Left lobe of liver (tissue), 2 donors: ENCODE results near the gene LCK. TPM values are rescaled to one million over a fixed set of nuclear protein-coding genes. Genes with fewer than 3 reads are reported as not detected.

ENCODE experiments used
- ATAC-seq: fragments of 200-7000 bp; cut with Tn5 transposase; one replicate; pipeline ENCODE4 v1.9.1; 2020; ENCODE audit warnings: mild to moderate bottlenecking, moderate library complexity
- DNase-seq: peaks from one replicate; pipeline ENCODE4 v3.0.0-alpha.2; 2020; ENCODE audit warnings: low spot score
- total RNA-seq: library from RNA; stranded (reverse); gene quantifications from one replicate; pipeline ENCODE4 v1.2.1, GENCODE V29; 2021
- donor health status: DM: no; HTN: no; CAD: no; lungs with moderate emphysema.
- donor health status: DM: no; HTN: yes; CAD: no.

Gene LCK
- 1.2 TPM for total RNA-seq

DNA sequence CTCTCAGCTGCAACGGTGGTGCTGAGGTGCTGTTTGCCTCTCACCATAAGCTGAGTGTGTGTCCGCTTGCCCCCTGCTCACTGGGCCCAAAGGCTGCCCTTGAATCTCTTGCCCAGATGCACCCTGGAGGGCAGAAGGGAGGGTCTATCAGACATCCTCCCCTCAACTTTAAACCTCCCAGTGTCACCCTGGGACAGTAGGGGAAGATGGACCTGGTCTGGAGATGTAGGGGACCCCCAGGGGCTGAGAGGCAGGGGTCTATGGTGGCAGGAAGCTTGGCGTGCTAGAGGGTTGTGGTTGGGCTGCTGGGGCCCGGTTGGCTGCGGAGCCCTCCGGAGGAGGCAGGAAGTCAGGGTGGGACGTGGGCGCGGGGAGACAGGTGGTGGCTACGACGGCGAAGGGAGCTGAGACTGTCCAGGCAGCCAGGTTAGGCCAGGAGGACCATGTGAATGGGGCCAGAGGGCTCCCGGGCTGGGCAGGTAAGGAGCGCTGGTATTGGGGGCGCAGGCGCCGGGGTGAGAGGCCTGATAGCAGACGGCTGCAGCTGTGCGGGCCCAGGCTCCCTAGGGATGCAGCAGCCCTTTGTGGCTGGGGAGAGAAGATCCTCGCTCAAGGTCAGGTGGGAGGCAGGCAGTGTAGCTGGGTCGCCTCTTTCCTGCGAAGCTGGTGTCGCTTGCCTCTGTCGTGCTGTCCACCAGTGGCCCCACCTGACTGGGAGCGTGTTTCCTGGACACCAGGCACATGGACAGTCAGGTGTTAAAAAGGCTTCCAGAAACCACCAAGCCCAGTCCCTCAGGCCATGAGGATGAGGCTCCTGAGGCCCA lies at the start of gene LCK:
Gene LCK (plus strand): TSS at position 373 of the 824 bp plus-strand sequence. CDS start 23,065 bp downstream, outside the sequence.
- DNase-seq (no peak), ATAC-seq (no peak)

GRCh38 chr1:32204943-32205361 lies 46.1 kb upstream of the LCK start:
- no peak for DNase-seq
- ATAC-seq: peak; percentile 26

DNA sequence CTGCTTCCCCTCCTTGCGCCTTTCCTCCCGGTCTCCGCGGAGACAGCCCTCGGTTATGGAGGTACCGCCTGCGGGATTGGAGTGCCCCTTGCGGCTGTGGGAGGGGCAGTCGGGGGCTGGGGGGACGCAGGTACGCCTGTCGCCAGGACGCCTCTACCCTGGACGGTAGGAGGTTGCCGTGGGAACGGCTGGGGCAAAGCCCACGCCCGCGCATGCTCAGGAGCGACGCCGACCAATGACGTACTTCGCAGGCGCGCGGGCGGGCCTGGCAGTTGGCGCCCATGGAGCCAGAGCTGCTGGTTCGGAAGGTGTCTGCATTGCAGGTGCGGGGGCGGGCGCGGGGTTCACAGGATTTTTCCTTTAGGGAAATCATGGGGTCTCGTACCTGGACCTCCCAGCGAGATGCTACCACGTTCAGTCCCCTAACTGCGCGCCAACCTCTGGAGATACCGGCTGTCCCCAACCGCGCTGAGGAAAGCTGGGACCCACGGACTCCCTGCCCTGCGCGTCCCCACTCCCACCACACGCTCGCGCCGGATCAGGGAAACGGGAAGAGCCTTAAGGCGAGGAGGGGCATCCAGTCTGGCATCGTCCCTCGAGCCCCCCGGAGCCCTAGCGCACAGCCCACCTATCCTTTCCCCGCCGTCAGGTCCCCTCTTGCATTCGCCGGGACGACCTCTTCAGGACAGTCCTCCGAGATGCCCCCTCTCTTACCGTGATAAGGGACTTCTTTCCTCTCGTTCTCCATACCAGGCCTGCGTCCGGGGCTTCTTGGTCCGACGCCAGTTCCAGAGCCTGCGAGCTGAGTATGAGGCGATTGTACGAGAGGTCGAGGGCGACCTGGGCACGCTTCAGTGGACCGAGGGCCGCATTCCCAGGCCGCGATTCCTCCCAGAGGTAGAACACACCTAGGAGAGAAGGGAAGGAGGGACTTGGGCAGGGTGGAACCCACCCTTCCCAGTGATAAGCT lies 45.4 kb upstream of the LCK start, which contains the start of gene IQCC:
Gene IQCC (plus strand): TSS at position 271 of the 970 bp plus-strand sequence. CDS start 11 bp downstream, at position 282.
- ATAC-seq: peak; percentile 91
- DNase-seq: peak; percentile 91

- DNase-seq (no peak), ATAC-seq (no peak)
Measured at GRCh38 chr1:32208469-32208868, 42.6 kb upstream of the LCK start.

GRCh38 chr1:32208891-32209328 lies 42.2 kb upstream of the LCK start, which contains the start of gene DCDC2B:
Gene DCDC2B (plus strand): TSS chr1:32209089. CDS start chr1:32209094, 5 bp downstream.
- ATAC-seq: no peak
- no peak for DNase-seq

GRCh38 chr1:32215629-32216480 lies 35.2 kb upstream of the LCK start:
- DNase-seq: peak; percentile 59
- ATAC-seq: peak; percentile 96

DNA sequence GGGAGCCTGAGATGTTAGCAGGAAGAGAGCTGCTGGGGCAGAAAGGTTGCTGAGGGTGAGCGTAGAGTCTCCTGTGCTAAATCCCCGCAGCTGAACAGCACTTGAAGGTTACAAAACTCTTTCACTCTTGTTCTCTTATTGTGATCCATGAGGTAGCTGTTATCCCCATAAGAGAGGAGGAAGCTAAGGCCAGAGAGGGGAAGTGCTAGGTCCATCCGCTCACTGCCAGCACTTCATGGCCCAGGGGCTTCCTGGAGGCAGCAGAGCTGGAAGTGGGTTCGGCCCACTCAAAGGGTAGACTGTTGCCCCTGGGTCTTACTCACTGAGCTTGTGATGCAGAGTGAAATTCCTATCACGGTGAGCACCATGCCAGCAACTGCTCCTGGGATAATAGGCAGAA lies 34.5 kb upstream of the LCK start:
- DNase-seq (no peak), ATAC-seq (no peak)

- ATAC-seq (no peak), DNase-seq (no peak)
Measured at GRCh38 chr1:32219022-32219421, 32.0 kb upstream of the LCK start.

- no peak for DNase-seq
- ATAC-seq: no peak
Measured at GRCh38 chr1:32220746-32221580, 30.1 kb upstream of the LCK start.

DNA sequence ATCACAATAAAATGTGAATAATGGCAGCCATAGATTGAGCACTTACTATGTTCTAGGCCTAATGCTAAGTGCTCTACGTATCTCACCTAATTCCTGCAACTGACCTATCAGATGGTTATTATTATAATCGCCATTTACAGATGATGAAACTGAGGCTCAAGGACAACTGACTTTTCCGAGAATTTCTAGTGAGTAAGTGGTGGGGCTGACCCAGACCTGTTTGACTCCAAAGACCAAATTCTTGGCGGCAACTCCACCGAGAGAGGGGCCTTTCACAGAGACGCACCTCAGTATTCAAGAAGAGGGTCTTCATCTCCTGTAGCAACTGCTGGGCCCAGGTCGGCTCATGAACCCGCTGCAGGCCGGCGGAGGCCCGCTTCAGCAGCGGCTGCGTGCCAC lies 29.5 kb upstream of the LCK start:
- DNase-seq (no peak), ATAC-seq (no peak)

DNA sequence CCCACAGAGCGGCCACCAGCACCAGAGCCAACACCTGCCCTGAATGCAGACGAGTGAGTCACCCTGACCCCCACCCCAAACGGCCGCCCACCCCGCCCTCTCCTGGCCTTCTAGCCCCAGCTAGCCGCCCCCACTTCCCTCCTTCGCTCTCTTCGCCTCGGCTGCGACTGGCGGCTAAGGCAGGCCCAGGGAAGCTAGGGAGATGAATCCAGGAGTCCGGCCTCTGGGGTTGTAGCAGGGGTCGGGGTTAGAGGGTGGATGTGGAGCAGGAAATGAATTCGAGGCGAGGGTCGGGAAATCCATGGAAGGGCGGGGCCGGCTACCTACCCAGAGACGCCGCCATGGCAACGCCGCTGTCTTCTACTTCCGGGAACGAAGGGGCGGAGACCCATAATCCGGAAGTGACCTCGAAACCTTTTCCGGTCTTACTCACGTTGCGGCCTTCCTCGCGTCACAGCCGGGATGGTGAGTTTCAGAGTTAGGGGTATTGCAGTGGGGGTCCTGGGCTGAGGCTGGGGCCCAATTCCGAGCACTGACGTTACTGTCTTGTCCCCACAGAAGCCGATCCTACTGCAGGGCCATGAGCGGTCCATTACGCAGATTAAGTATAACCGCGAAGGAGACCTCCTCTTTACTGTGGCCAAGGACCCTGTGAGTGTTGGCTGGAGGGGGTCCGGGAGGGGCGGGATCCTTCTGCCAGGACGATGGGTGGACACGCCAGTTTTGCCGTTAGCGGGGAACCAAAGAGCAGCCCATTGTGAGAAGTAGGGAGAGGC lies 28.9 kb upstream of the LCK start, which contains the start of the genes EIF3I and TMEM234:
Gene EIF3I (plus strand): TSS at position 428 of the 776 bp plus-strand sequence. CDS start 35 bp downstream, at position 463.
Gene TMEM234 (minus strand): TSS at position 374 of the 776 bp plus-strand sequence. CDS start 31 bp downstream, at position 343.
- peak; percentile 96 for ATAC-seq

GRCh38 chr1:32223683-32224082 lies 27.4 kb upstream of the LCK start:
- ATAC-seq: no peak
- no peak for DNase-seq

More for the DNA sequence above, 28.9 kb upstream of the LCK start, which contains the start of the genes EIF3I and TMEM234:
- DNase-seq: peak; percentile 91

DNA sequence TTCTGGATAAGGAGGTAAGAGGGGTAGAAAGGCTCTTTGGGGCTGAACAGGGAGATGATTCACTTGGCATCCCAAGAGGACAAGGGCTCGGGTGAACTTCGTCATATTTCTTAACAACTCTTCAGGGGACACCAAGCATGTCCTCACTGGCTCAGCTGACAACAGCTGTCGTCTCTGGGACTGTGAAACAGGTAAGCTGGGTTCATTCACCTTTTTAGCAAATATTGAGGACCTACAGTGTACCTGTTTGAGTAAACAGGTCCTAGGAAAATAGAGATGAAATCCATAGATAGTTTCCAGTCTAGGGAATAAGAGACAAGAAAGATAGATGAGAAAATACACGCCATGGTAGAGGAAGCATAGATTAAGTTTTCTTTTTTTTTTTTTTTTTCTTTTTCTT lies 26.8 kb upstream of the LCK start:
- ATAC-seq: peak; percentile 62
- DNase-seq: no peak

DNA sequence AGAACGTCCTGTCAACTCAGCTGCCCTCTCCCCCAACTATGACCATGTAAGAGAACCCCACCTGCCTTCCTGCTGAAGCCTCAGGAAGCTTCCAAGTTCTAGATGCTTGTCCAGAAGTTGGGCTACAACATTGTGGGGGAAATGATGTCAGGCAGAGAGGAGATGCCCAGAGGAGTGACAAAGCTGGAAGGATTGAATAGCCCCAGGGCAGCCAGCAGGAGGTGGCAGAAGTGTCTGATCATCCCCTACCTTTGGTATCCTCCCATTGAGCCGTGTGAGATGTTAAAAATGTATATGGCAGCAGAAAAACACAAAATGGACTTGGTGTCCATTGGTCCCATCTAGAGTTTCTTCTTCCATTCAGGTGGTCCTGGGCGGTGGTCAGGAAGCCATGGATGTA lies 22.3 kb upstream of the LCK start:
- no peak for ATAC-seq

GRCh38 chr1:32231843-32232432 lies 19.1 kb upstream of the LCK start:
- DNase-seq: no peak
- no peak for ATAC-seq

More for the DNA sequence above, 22.3 kb upstream of the LCK start:
- DNase-seq: no peak

GRCh38 chr1:32232558-32233304 lies 18.3 kb upstream of the LCK start:
- DNase-seq (no peak), ATAC-seq (no peak)

DNA sequence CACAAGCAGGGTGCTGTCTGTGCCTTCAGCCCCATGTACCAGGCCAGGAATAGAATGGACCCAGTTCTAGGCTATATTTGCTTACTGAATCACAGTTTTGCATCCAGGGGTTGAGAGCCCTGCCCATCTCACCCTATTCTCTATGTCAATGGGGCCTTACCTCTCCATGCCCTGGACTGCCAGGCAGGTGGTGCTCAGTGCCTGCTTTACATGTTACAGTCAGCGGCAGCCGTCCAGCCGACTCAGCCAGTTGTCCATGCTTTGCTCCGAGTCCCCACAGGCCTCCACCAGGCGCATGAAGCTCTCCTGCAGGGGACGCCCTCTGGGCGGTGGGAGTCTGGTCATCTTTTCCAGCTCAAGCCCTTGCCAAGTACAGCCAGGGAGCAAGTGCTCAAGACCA lies 16.3 kb upstream of the LCK start:
- ATAC-seq (peak; percentile 62), DNase-seq (no peak)
